NCI-H748 (cell line): Measurements from ENCODE around the gene GOLPH3.

Experiments
- DNase-seq: peaks from one replicate; lab custom pipeline; 2025; ENCODE audit not compliant: unreplicated experiment; lab: John Stamatoyannopoulos, UW

Gene GOLPH3

DNA sequence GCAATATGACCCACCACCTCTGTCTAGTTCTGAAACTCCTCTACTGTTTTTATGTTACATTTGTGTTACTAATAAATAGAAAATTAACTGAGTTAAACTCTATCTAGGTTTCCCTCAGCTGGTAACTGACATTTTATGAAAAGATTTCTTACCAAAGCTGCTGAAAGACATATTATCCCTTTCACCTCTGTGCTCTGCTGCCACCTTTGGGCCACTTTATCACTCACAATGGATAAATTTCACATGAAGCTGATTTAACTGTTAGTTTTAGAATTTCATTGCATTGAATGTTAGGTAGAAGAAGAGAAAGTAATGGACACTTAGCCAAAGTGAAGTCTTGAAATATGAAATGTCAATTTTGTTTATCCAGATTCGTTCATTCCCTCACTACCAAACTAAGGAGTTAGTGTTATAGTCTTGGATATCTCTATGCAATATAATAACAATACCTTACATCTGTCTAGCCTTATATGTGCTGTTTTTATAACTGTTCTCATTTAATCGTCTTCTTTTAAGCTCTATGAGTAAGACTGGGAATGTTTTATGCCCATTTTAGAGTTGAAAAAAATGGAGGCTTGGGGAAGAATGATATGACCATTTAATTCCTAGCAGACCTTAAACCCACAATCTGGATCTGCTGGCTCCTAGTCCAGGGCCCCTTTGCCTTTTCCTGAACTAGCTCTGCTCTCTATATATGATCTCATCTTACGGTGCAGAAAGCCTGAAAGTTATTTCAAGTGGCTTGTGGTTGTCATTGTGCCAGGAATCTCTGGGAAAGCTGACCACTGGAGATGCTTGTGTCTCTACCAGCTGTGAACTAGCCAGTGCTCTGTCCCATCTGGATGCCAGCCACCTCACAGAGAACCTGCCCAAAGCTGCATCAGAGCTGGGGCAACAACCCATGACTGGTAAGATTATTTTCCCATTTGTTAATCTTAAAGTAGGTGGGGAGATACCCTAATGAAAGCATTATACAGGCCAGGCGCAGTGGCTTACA is 97.1 kb downstream of the GOLPH3 start:
- DNase-seq = peak; percentile 70
